Dendritic cell treated with granulocyte-macrophage colony-stimulating factor and Interleukin-4, amounts not matched to agents 40 ng/mL and 50 ng/mL, for 4 days (primary cell): ENCODE measurements around the gene BTD.
"Not testable (repeated sequence)": the region's sequence is repeated elsewhere in the genome, so short reads cannot be mapped to it uniquely, and the experiment has no call there.

ENCODE experiments used
- H3K27ac Mint-ChIP-seq: one replicate; pipeline ENCODE4 v1.8.0; 2022; ENCODE audit warnings: mild to moderate bottlenecking, mixed read lengths
- H3K27me3 Mint-ChIP-seq: one replicate; pipeline ENCODE4 v1.8.0; 2022; ENCODE audit warnings: mild to moderate bottlenecking, mixed read lengths
- H3K36me3 Mint-ChIP-seq: one replicate; pipeline ENCODE4 v1.8.0; 2022; ENCODE audit warnings: low read depth, mixed read lengths
- H3K4me1 Mint-ChIP-seq: one replicate; pipeline ENCODE4 v1.8.0; 2022; ENCODE audit warnings: low read depth, mixed read lengths
- H3K4me3 Mint-ChIP-seq: one replicate; pipeline ENCODE4 v1.8.0; 2022; ENCODE audit warnings: mild to moderate bottlenecking, moderate library complexity, mixed read lengths
- H3K9me3 Mint-ChIP-seq: one replicate; pipeline ENCODE4 v1.8.0; 2022; ENCODE audit warnings: mixed read lengths
- intact Hi-C: fragments of 100-400 bp; cut with micrococcal nuclease; formaldehyde crosslinking; loops from one replicate; pipeline ENCODE4 v1.15.0; 2022

Gene BTD

DNA sequence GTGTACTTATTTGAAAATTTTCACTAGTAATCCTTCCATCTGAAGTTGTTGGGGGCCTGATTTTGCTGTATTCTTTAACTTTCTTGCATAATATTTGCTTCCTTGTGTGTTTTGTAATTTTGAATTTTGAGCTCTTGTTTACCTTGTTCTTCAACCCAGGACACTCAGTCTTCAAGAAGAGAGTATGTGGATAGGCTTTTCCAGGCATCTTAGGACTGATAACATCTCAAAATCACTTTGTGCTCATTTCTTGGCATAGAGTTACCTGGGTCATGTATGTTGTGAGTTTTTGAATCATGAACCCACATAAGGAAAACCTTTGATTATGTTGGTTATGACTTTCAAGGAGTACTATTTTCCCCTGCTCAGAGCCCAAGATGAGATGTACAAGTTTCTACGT lies 13.4 kb downstream of the BTD start:
- Mint-ChIP-seq H3K27ac (no peak overlapping the region), H3K36me3 (peaks cover 9% of the 10 kb centered on the region)

DNA sequence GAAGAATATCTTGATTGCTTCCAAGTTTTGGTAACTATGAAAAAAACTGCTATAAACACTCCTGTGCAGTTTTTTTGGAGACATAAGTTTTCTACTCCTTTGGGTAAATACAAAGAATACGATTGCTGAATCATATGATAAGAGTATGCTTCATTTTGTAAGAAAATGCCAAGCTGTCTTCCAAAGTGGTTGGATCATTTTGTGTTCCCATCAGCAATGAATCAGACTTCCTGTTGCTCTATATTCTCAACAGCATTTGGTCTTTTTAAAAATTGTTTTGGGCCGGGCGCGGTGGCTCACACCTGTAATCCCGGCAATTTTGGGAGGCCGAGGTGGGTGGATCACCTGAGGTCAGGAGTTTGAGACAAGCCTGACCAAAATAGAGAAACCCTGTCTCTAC lies 14.5 kb downstream of the BTD start:
- Mint-ChIP-seq H3K4me3 (no peak overlapping the region), H3K9me3 (peaks cover 26% of the 10 kb centered on the region), H3K27ac (no peak overlapping the region), H3K27me3 (no peaks in the 10 kb centered on the region), H3K4me1 (peaks cover 4% of the 10 kb centered on the region), H3K36me3 (peaks cover 20% of the 10 kb centered on the region)
- intact Hi-C loops, result no loop called here

More for the DNA sequence above, 13.4 kb downstream of the BTD start:
- intact Hi-C loops, result no loop called here
- no peaks in the 10 kb centered on the region for H3K27me3 Mint-ChIP-seq
- no peak overlapping the region for H3K4me3 Mint-ChIP-seq
- H3K4me1 Mint-ChIP-seq, result peaks cover 4% of the 10 kb centered on the region
- peaks cover 15% of the 10 kb centered on the region for H3K9me3 Mint-ChIP-seq

DNA sequence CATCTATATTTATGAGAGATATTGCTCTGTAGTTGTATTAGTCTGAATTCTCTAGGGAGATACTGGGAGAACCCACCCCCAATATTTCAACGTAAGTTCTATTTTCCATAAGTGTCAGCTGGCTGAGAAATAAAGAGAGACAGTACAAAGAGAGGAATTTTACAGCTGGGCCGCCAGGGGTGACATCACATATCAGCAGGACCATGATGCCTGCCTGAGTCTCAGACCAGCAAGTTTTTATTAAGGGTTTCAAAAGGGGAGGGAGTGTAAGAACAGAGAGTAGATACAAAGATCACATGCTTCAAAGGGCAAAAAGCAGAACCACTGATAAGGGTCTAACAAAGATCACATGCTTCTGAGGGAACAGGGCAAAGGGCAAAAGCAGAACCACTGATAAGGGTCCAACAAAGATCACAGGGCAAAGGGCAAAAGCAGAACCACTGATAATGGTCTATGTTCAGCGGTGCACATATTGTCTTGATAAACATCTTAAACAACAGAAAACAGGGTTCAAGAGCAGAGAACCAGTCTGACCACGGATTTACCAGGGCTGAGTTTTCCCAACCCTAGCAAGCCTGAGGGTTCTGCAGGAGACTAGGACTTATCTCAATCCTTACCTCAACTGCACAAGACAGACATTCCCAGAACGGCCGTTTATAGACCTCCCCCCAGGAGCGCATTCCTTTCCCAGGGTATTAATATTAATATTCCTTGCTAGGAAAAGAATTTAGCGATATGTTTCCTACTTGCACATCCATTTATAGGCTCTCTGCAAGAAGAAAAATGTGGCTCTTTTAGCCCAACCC lies 18.3 kb downstream of the BTD start:
- H3K27me3 Mint-ChIP-seq, H3K4me1 Mint-ChIP-seq, intact Hi-C loops, H3K27ac Mint-ChIP-seq, H3K4me3 Mint-ChIP-seq: not testable (repeated sequence)
- Mint-ChIP-seq H3K9me3 (peaks cover 52% of the 10 kb centered on the region), H3K36me3 (peaks cover 30% of the 10 kb centered on the region)

DNA sequence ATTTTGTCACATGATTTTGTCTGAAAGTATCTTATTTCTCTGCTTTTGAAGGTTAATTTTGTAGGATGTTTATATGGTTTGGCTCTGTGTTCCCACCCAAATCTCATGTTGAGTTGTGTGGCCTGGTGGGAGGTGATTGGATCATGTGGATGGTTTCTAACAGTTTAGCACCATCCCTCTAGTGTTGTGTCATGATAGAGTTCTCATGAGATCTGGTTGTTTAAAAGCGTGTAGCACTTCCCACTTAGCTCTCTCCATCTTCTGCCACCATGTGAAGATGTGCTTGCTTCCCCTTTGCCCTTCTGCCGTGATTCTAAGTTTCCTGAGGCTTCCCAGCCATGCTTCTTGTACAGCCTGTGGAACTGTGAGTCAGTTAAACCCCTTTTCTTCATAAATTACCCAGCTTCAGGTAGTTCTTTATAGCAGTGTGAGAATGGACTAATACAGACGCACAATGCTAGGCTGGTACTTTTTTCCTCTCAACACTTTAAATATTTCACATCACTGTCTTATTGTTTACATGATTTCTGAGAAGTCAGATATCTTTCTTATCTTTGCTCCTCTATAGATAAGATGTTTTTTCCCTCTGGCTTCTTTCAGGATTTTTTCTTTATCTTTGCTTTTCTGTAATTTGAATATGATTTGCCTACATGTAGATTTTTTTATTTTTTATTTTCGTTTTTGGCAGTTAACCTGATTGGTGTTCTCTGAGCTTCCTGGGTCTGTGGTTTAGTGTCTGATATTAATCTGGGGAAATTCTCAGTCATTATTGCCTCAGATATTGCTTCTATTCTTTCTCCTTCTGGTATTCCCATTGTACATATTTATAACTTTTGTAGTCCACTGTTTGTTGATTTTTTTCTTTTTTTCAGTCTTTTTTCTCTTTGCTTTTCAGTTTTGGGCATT lies 22.2 kb downstream of the BTD start:
- H3K9me3 Mint-ChIP-seq, result peaks cover 49% of the 10 kb centered on the region
- intact Hi-C loops, result no loop called here
- no peak overlapping the region for H3K4me3 Mint-ChIP-seq
- H3K27me3 Mint-ChIP-seq, result no peaks in the 10 kb centered on the region
- H3K27ac Mint-ChIP-seq, result no peak overlapping the region
- peaks cover 30% of the 10 kb centered on the region for H3K36me3 Mint-ChIP-seq
- H3K4me1 Mint-ChIP-seq, result peaks cover 4% of the 10 kb centered on the region

GRCh38 chr3:15628967-15629366 lies 27.4 kb downstream of the BTD start:
- no peaks in the 10 kb centered on the region for H3K27me3 Mint-ChIP-seq
- peaks cover 5% of the 10 kb centered on the region for H3K4me1 Mint-ChIP-seq
- H3K4me3 Mint-ChIP-seq, result no peak overlapping the region
- H3K9me3 Mint-ChIP-seq, result peaks cover 1% of the 10 kb centered on the region
- no peak overlapping the region for H3K27ac Mint-ChIP-seq
- H3K36me3 Mint-ChIP-seq, result no peaks in the 10 kb centered on the region
- intact Hi-C loops, result no loop called here

- Mint-ChIP-seq H3K4me1 (peaks cover 5% of the 10 kb centered on the region), H3K27ac (no peak overlapping the region), H3K27me3 (no peaks in the 10 kb centered on the region), H3K36me3 (no peaks in the 10 kb centered on the region), H3K9me3 (no peaks in the 10 kb centered on the region), H3K4me3 (no peak overlapping the region)
- intact Hi-C loops, result loop anchor here (1.0 kb wide), 1 partner anchor 182 kb away; no protein-coding TSS in a partner anchor
Observed at GRCh38 chr3:15629860-15630597, 28.5 kb downstream of the BTD start.

DNA sequence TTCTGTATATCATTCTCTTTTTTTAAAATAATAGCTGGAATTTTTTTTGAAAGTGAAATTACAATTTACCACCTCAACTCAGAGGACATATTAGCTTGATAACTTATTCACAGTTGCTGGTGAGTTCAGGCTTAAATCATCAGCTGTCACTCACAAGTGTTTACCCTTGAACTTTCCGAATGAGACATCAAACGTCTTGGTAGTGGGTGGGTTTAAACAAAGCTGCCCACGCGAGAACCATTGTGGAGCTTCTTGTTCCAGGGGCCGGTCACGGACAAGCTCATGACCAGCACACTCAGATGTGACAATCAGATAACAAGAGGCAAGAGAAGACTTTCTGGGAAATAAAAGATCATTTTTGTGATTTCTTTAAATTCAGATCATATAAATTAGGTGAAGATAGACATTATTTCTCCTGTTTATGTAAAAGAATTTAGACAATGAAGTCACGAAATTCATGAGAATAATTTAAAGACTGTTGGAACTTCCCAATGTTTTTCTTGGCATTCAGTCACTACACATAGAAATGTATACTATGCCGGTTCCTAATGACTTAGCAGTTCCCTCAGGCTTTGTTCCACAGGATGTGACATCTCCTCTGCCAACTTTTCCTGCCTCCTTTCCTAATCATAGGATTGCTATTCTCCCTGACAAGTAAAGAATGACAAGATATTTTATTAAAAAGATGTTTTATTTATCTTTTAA lies 29.3 kb downstream of the BTD start:
- no peak overlapping the region for H3K4me3 Mint-ChIP-seq
- H3K4me1 Mint-ChIP-seq, result peaks cover 7% of the 10 kb centered on the region
- H3K36me3 Mint-ChIP-seq, result no peaks in the 10 kb centered on the region
- no peaks in the 10 kb centered on the region for H3K27me3 Mint-ChIP-seq
- intact Hi-C loops, result loop anchor here (1.0 kb wide), 1 partner anchor 182 kb away; no protein-coding TSS in a partner anchor
- H3K9me3 Mint-ChIP-seq, result no peaks in the 10 kb centered on the region
- no peak overlapping the region for H3K27ac Mint-ChIP-seq

DNA sequence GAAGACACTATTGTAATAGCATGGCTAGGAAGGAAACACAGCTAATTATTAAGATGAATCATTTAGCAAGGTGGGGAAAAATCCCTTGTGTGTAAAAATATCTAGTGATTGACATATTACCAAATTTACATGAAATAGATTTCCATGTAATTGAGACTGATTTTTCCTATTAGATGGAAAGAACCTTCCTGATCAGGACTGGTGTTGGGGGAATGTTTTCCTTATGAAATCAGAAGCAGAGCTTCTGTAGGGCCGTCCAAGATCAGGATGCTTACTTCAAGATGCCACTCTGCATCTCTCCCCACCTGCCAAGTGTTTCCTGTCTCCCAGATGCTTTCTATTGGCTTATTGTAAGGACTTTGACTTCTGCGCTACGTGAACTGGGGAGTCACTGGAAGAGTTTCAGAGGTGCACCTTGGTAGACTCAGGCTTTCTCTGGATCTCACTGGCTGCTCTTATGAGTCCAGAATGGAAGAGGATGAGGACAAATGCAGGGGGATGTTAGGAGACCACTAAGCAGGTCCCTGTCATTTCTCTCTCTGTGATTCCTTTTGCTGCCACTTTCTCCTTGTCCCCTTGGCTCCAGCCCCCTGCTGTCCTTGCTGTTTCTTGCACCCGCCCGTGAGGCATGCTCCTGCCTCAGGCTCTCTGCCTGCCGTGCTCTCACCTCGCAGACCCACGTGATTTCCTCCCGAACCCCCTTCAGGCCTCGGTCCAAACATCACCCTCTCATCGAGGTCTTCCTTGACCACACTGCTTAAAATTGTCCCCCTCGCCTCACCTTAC lies 30.1 kb downstream of the BTD start:
- no peak overlapping the region for H3K4me3 Mint-ChIP-seq
- intact Hi-C loops, result no loop called here
- H3K27me3 Mint-ChIP-seq, result no peaks in the 10 kb centered on the region
- no peaks in the 10 kb centered on the region for H3K9me3 Mint-ChIP-seq
- H3K4me1 Mint-ChIP-seq, result peaks cover 14% of the 10 kb centered on the region
- no peaks in the 10 kb centered on the region for H3K36me3 Mint-ChIP-seq
- H3K27ac Mint-ChIP-seq, result no peak overlapping the region

DNA sequence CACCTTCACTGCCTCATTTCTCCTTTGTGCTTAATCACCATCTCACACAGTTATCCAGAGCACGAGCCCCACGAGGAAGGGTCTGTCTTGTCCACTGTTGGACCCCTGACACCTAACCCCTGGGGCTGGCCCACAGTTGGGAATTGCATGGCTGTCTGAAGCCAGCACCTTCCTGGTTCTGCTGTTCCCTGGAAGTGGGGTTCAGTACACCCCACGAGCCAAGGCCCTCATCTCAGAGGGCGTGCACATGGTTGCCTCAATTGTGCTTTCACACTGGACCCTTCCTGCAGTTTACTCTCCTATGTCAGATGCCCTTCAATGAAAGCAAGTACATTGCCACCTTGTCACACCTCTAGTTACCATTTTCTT lies 30.7 kb downstream of the BTD start:
- intact Hi-C loops, result no loop called here
- Mint-ChIP-seq H3K27me3 (no peaks in the 10 kb centered on the region), H3K4me3 (no peak overlapping the region), H3K36me3 (peaks cover 3% of the 10 kb centered on the region), H3K4me1 (peaks cover 18% of the 10 kb centered on the region), H3K9me3 (no peaks in the 10 kb centered on the region), H3K27ac (no peak overlapping the region)

DNA sequence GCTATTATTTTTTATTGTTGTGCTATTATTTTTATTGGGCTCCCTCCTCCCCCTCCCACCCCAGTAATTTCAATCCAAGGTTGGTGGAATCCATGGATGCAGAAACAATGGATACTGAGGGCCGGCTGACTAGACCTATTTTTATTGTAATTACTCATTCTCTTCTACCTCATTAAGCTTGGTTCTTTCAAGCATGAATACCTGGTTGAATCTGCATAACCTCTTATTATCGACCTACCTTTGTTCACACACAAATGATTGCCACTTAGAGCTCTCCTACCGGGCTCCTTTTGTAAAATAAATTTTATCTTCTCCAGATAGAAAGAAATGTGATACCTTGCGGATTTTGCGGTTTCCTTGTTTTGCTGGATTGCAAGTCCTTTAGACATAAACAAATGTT lies 31.6 kb downstream of the BTD start:
- no peak overlapping the region for H3K4me3 Mint-ChIP-seq
- H3K27me3 Mint-ChIP-seq, result no peaks in the 10 kb centered on the region
- intact Hi-C loops, result no loop called here
- H3K4me1 Mint-ChIP-seq, result peaks cover 26% of the 10 kb centered on the region
- H3K36me3 Mint-ChIP-seq, result peaks cover 11% of the 10 kb centered on the region
- no peaks in the 10 kb centered on the region for H3K9me3 Mint-ChIP-seq
- no peak overlapping the region for H3K27ac Mint-ChIP-seq

DNA sequence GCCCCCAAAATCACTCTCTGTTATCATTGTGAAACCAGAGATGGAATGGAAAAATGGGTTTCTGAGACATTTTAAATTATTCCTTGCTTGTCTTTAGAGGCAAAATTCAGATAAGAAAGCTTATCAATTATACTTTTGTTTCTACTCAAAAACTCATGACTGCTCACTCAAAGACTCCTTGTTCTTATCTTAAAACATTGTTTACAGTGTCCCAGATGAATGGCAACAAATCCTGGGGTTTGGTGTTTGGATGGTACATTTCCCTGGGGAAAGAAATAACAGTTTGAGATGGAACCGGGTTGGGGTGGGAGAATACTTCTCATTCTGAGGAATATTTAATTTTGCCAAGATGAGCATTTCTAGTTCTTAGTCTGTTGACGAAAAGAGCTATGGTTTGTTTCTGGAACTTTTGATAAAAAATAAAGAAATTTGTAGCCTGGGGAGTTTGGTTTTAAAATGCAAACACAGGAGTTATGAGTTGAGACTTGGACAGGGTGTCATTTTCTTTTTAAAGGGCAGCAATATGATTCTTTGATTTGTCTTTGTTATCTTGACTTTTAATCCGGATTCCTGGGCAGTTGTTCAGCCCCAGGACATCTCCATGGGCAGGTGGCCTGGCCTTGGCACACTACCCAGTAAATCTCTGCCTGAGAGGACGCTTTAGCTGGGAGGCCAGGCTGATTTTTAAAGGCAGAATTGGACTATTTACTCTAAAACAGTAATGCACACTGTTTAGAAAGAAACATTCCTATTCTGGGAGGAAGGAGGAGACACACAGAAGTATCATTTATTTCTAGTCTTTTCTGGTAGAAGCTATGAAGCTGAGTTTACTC lies 32.4 kb downstream of the BTD start:
- Mint-ChIP-seq H3K9me3 (no peaks in the 10 kb centered on the region), H3K27me3 (no peaks in the 10 kb centered on the region), H3K4me3 (no peak overlapping the region), H3K4me1 (peaks cover 26% of the 10 kb centered on the region), H3K36me3 (peaks cover 11% of the 10 kb centered on the region), H3K27ac (no peak overlapping the region)
- intact Hi-C loops, result no loop called here

DNA sequence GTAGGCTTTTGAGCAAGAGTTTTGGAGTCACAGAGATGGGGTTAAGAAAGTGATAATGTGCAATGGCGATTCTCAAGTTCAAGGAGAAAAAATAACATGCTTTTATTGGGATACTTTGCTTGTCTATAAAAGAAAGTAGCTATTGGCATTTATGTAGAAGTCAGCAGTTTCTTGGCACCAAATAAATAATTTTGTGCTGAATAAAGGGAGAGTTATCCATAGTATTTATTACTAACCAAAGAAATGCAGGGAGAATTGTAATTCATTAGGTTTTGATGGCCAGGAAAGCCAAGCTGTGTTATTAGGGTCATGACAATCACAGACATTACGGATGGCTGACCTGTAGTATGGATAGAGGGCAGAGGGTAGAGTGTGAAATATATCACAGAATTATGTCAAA lies 33.1 kb downstream of the BTD start:
- Mint-ChIP-seq H3K36me3 (peaks cover 11% of the 10 kb centered on the region), H3K27me3 (no peaks in the 10 kb centered on the region), H3K9me3 (no peaks in the 10 kb centered on the region), H3K27ac (no peak overlapping the region), H3K4me1 (peaks cover 26% of the 10 kb centered on the region), H3K4me3 (no peak overlapping the region)
- intact Hi-C loops, result no loop called here
